IMR-90 (cell line): Measurements from ENCODE around the gene RAB25. TPM values are rescaled to one million over a fixed set of nuclear protein-coding genes. Genes with fewer than 3 reads are reported as not detected.

Source experiments
- ATAC-seq: fragments of 200-7000 bp; cut with Tn5 transposase; 2 replicates; pipeline ENCODE4 v1.9.1; 2020; ENCODE audit warnings: low read depth, mild to moderate bottlenecking, moderate library complexity
- BruUV-seq: library from RNA; stranded (reverse); fragments of 400-500 nt; replicated peaks from 2 replicates; lab custom pipeline; 2021; lab: Mats Ljungman, UMichigan
- CTCF ChIA-PET: fragments of 300-600 bp; formaldehyde crosslinking; extraction: SDS; loops from one replicate; lab custom pipeline; 2021; ENCODE audit warnings: antibody characterized with exemption; lab: Yijun Ruan, JAX
- POLR2A ChIA-PET: fragments of 300-600 bp; sonication (Branson Sonifier 250); formaldehyde crosslinking; loops from one replicate; lab custom pipeline; 2022; ENCODE audit warnings: antibody characterized with exemption; ENCODE audit not compliant: unreplicated experiment; lab: Charles Lee
- DNase-seq: peaks from one replicate; pipeline ENCODE4 v3.0.0; 2013
- H2AFZ ChIP-seq: replicated peaks from 2 replicates; pipeline ENCODE3; 2013; ENCODE audit warnings: low read length, mild to moderate bottlenecking; ENCODE audit not compliant: poor library complexity
- H2AK5ac ChIP-seq: 2 replicates; pipeline ENCODE4 v1.6.1; 2013; ENCODE audit warnings: low read depth, low read length, inconsistent platforms
- H2AK9ac ChIP-seq: replicated peaks from 2 replicates; pipeline ENCODE3; 2013; ENCODE audit warnings: mild to moderate bottlenecking, low read depth, low read length, moderate library complexity; ENCODE audit not compliant: poor library complexity
- H2BK120ac ChIP-seq: 2 replicates; pipeline ENCODE4 v1.6.1; 2013; ENCODE audit warnings: low read depth, low read length, inconsistent platforms
- H2BK15ac ChIP-seq: 3 replicates; pipeline ENCODE4 v1.6.1; 2013; ENCODE audit warnings: low read depth, low read length, inconsistent platforms
- H2BK20ac ChIP-seq: 2 replicates; pipeline ENCODE4 v1.6.1; 2013; ENCODE audit warnings: low read depth, mild to moderate bottlenecking, inconsistent platforms, low read length, moderate library complexity
- H2BK5ac ChIP-seq: 2 replicates; pipeline ENCODE4 v1.6.1; 2013; ENCODE audit warnings: mild to moderate bottlenecking, low read depth, low read length, inconsistent platforms; ENCODE audit not compliant: poor library complexity, severe bottlenecking
- H3K14ac ChIP-seq: replicated peaks from 2 replicates; pipeline ENCODE4 v1.6.1; 2013; ENCODE audit warnings: low read depth, low read length, inconsistent platforms
- H3K18ac ChIP-seq: 2 replicates; pipeline ENCODE4 v1.6.1; 2013; ENCODE audit warnings: low read depth, low read length, control low read depth
- H3K23ac ChIP-seq: 2 replicates; pipeline ENCODE4 v1.6.1; 2013; ENCODE audit warnings: low read depth, low read length, inconsistent platforms
- H3K27ac ChIP-seq: 2 replicates; pipeline ENCODE4 v1.5.1; 2013; ENCODE audit warnings: mild to moderate bottlenecking, control low read depth, low read length; ENCODE audit not compliant: insufficient read depth
- H3K27me3 ChIP-seq: 2 replicates; pipeline ENCODE4 v1.6.1; 2013; ENCODE audit warnings: low read length; ENCODE audit not compliant: control insufficient read depth, insufficient read depth
- H3K36me3 ChIP-seq: 2 replicates; pipeline ENCODE4 v1.6.1; 2013; ENCODE audit warnings: low read length, mixed read lengths; ENCODE audit not compliant: control insufficient read depth, insufficient read depth
- H3K4ac ChIP-seq: 2 replicates; pipeline ENCODE4 v1.6.1; 2013; ENCODE audit warnings: low read depth, low read length, inconsistent platforms
- H3K4me1 ChIP-seq: 2 replicates; pipeline ENCODE4 v1.6.1; 2013; ENCODE audit warnings: low read length, mixed read lengths; ENCODE audit not compliant: control insufficient read depth, insufficient read depth
- H3K4me2 ChIP-seq: 2 replicates; pipeline ENCODE4 v1.6.1; 2013; ENCODE audit warnings: low read depth, mild to moderate bottlenecking, control low read depth, low read length, moderate library complexity
- H3K4me3 ChIP-seq: 2 replicates; pipeline ENCODE4 v1.5.1; 2013; ENCODE audit warnings: low read depth, mild to moderate bottlenecking, control low read depth, low read length, moderate library complexity; ENCODE audit not compliant: insufficient read depth
- H3K56ac ChIP-seq: 2 replicates; pipeline ENCODE4 v1.6.1; 2013; ENCODE audit warnings: low read length, inconsistent platforms; ENCODE audit not compliant: insufficient read depth; ENCODE audit errors: extremely low read depth
- H3K79me1 ChIP-seq, 2 experiments: 2 replicates each; pipeline ENCODE4 v1.6.1; 2013; ENCODE audit warnings: low read length in 2 of 2, inconsistent platforms in 1 of 2, low read depth in 1 of 2
- H3K9ac ChIP-seq: 2 replicates; pipeline ENCODE4 v1.6.1; 2013; ENCODE audit warnings: low read depth, low read length, control low read depth
- H3K9me1 ChIP-seq: 2 replicates; pipeline ENCODE4 v1.6.1; 2013; ENCODE audit warnings: low read length, inconsistent platforms; ENCODE audit not compliant: insufficient read depth
- H3K9me3 ChIP-seq: 2 replicates; pipeline ENCODE4 v1.6.1; 2013; ENCODE audit warnings: low read length; ENCODE audit not compliant: control insufficient read depth, insufficient read depth
- H4K20me1 ChIP-seq: 2 replicates; pipeline ENCODE4 v1.6.1; 2013; ENCODE audit warnings: low read length, inconsistent platforms; ENCODE audit not compliant: insufficient read depth
- H4K5ac ChIP-seq: 2 replicates; pipeline ENCODE4 v1.6.1; 2013; ENCODE audit warnings: mild to moderate bottlenecking, low read depth, low read length, control low read depth
- H4K8ac ChIP-seq, 2 experiments: 2 replicates each; pipeline ENCODE4 v1.6.1; 2013; ENCODE audit warnings: low read depth in 2 of 2, low read length in 2 of 2, control low read depth in 1 of 2, inconsistent platforms in 1 of 2
- H4K91ac ChIP-seq: 2 replicates; pipeline ENCODE4 v1.6.1; 2013; ENCODE audit warnings: low read depth, low read length, inconsistent platforms; ENCODE audit not compliant: insufficient read depth
- BHLHE40 ChIP-seq: fragments of 150-350 bp; IDR thresholded peaks from 2 replicates; pipeline ENCODE4 v1.6.1; 2016; ENCODE audit warnings: mild to moderate bottlenecking, low read depth, low read length
- CEBPB ChIP-seq: IDR thresholded peaks from 2 replicates; pipeline ENCODE4 v1.6.1; 2012; ENCODE audit warnings: low read depth, low read length, improper control_type of control experiment
- CHD1 ChIP-seq: IDR thresholded peaks from 2 replicates; pipeline ENCODE4 v1.6.1; 2012; ENCODE audit warnings: low read depth, low read length, improper control_type of control experiment
- CTCF ChIP-seq: conservative IDR thresholded peaks from 2 replicates; pipeline ENCODE4 v1.5.1; 2012; ENCODE audit warnings: mild to moderate bottlenecking, low read depth, low read length, improper control_type of control experiment
- ELK1 ChIP-seq: fragments of 150-350 bp; IDR thresholded peaks from 2 replicates; pipeline ENCODE4 v1.6.1; 2016; ENCODE audit warnings: low read depth, mild to moderate bottlenecking, low read length, moderate library complexity, borderline replicate concordance
- FOS ChIP-seq: fragments of 150-350 bp; IDR thresholded peaks from 2 replicates; pipeline ENCODE4 v1.6.1; 2016; ENCODE audit warnings: low read depth, low read length
- MAFK ChIP-seq: IDR thresholded peaks from 2 replicates; pipeline ENCODE4 v1.6.1; 2012; ENCODE audit warnings: low read depth, low read length, improper control_type of control experiment
- MAZ ChIP-seq: IDR thresholded peaks from 2 replicates; pipeline ENCODE4 v1.6.1; 2012; ENCODE audit warnings: low read depth, mild to moderate bottlenecking, low read length, improper control_type of control experiment, moderate library complexity, borderline replicate concordance
- MXI1 ChIP-seq: IDR thresholded peaks from 2 replicates; pipeline ENCODE4 v1.6.1; 2012; ENCODE audit warnings: low read depth, mild to moderate bottlenecking, low read length, moderate library complexity, borderline replicate concordance
- NFE2L2 ChIP-seq: fragments of 150-350 bp; IDR thresholded peaks from 2 replicates; pipeline ENCODE4 v1.6.1; 2016; ENCODE audit warnings: low read depth, mild to moderate bottlenecking, low read length
- POLR2A ChIP-seq: IDR thresholded peaks from 2 replicates; pipeline ENCODE4 v1.6.1; 2012; ENCODE audit warnings: mild to moderate bottlenecking, low read depth, low read length
- RAD21 ChIP-seq: IDR thresholded peaks from 2 replicates; pipeline ENCODE4 v1.6.1; 2012; ENCODE audit warnings: low read length, improper control_type of control experiment
- RCOR1 ChIP-seq: IDR thresholded peaks from 2 replicates; pipeline ENCODE4 v1.6.1; 2012; ENCODE audit warnings: mild to moderate bottlenecking, low read length, improper control_type of control experiment; ENCODE audit not compliant: insufficient replicate concordance
- RFX5 ChIP-seq: IDR thresholded peaks from 2 replicates; pipeline ENCODE4 v1.8.0; 2012; ENCODE audit warnings: low read depth, mild to moderate bottlenecking, low read length, moderate library complexity
- SMC3 ChIP-seq: fragments of 150-350 bp; IDR thresholded peaks from 2 replicates; pipeline ENCODE4 v1.6.1; 2016; ENCODE audit warnings: low read depth, mild to moderate bottlenecking, antibody characterized with exemption, low read length, moderate library complexity
- WGBS, 2 experiments: methylation state at CpG; one replicate each; pipeline versions ENCODE4 v1.1.5 to v1.1.7; 2013; ENCODE audit warnings: missing lambda C conversion rate in 2 of 2; ENCODE audit not compliant: insufficient read length in 1 of 2; ENCODE audit errors: extremely low coverage in 2 of 2; 5-methylcytosine and 5-hydroxymethylcytosine counted together
- dilution Hi-C: fragments of 300-500 bp; cut with HindIII; formaldehyde crosslinking; loops from one replicate; pipeline ENCODE4 v1.14.3; 2018; ENCODE audit warnings: low sequenced_read_pairs; ENCODE audit not compliant: unreplicated experiment
- in situ Hi-C: fragments of 300-500 bp; cut with MboI; formaldehyde crosslinking; loops from 3 replicates; pipeline ENCODE4 v1.14.3; 2019; ENCODE audit warnings: low sequenced_read_pairs, inconsistent platforms, mixed read lengths
- intact Hi-C: fragments of 100-400 bp; cut with micrococcal nuclease; formaldehyde crosslinking; loops from 2 replicates; pipeline ENCODE4 v1.10.0; 2022
- polyA plus RNA-seq, 3 experiments: library from polyadenylated mRNA; depleted of rRNA; stranded (reverse); fragments of >200 nt; gene quantifications; 2 replicates each; pipeline ENCODE4 v1.2.3, GENCODE V29; 2012; ENCODE audit warnings: low replicate concordance in 1 of 3
- total RNA-seq: library from RNA; depleted of rRNA; stranded (reverse); fragments of >200 nt; gene quantifications from 2 replicates; pipeline ENCODE4 v1.2.3, GENCODE V29; 2012
- TF ChIP-seq, protein P1 (sequence below): fragments of 150-350 bp; IDR thresholded peaks from 2 replicates; pipeline ENCODE4 v1.6.1; 2017; ENCODE audit warnings: mild to moderate bottlenecking, antibody characterized with exemption, low read length, low read depth

RAB25 gene
- total and polyA plus RNA-seq, 2 of the 4 experiments (the other 2 are of a cell fraction) = not detected

DNA sequence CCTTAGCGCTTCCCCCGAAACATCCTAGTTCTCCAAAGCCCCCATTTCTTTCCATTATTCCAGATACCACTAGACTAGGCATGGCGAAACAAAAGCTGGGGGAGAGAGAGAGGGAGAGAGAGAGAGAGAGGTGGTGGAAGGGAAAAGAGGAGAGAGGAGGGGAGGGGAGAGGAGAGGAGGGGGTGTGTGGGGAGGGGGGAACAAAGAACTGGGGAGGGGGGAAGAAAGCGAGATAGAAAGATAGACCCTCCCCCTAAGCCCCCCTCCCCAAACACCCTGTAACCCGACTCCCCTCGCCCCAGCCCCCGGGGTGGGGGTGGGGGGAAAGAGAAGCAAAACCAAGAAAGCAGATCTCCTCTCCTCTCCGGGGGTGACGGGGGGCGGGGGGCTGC is 21.0 kb downstream of the RAB25 start:
- Histone ChIP-seq H2BK15ac (no peak overlapping the region; the same call in 2 of the 3 replicates), H3K36me3 (peaks cover 9% of the 10 kb centered on the region), H3K4me1 (peaks cover 20% of the 10 kb centered on the region), H3K14ac (peak overlapping the region; percentile 71; the same call in 1 of the 2 replicates), H2AK9ac (peak overlapping the region; percentile 97), H4K8ac (peak overlapping the region; percentile 74 to 77; a peak in 3 of 4 replicates), H3K4me3 (peak overlapping the region; percentile 71), H4K20me1 (peaks cover 21% of the 10 kb centered on the region), H3K9ac (peak overlapping the region; percentile 80), H2BK20ac (no peak overlapping the region), H3K9me1 (peaks cover 10% of the 10 kb centered on the region), H2AFZ (peak overlapping the region; percentile 97), H3K23ac (peak overlapping the region; percentile 87; the same call in 1 of the 2 replicates), H3K4ac (peak overlapping the region; percentile 85), H2BK5ac (peak overlapping the region; percentile 38), H2AK5ac (peak overlapping the region; percentile 71; the same call in 1 of the 2 replicates), H3K27me3 (no peaks in the 10 kb centered on the region), H2BK120ac (no peak overlapping the region), H4K91ac (peak overlapping the region; percentile 78), H3K18ac (peak overlapping the region; percentile 29; the same call in 1 of the 2 replicates), H3K79me1 (peaks cover 27 to 89% of the 10 kb centered on the region in 2 experiments), H3K56ac (peak overlapping the region; percentile 82; the same call in 1 of the 2 replicates), H3K27ac (peak overlapping the region; percentile 78), H4K5ac (peak overlapping the region; percentile 78), H3K9me3 (no peaks in the 10 kb centered on the region), H3K4me2 (peak overlapping the region; percentile 83)
- DNase-seq (no peak), ATAC-seq (peak; percentile 0)
- no CpG with 5 or more reads among the region's 10 CpGs for WGBS, 2 experiments
- dilution Hi-C loops (no loop called here), intact Hi-C loops (loop anchor here (1.0 kb wide), 1 partner anchor 28 kb away; the partner anchor contains the start of gene LAMTOR2), in situ Hi-C loops (no loop called here)
- BruUV-seq = no TSS peak
- TF ChIP-seq RAD21 (no peak), NFE2L2 (no peak), MAZ (no peak), FOS (no peak), ELK1 (no peak), CEBPB (no peak), CHD1 (no peak), POLR2A (no peak), RFX5 (no peak), BHLHE40 (no peak), SMC3 (no peak), MAFK (no peak), RCOR1 (no peak), CTCF (no peak), MXI1 (no peak)
- TF ChIP-seq, protein P1, sequence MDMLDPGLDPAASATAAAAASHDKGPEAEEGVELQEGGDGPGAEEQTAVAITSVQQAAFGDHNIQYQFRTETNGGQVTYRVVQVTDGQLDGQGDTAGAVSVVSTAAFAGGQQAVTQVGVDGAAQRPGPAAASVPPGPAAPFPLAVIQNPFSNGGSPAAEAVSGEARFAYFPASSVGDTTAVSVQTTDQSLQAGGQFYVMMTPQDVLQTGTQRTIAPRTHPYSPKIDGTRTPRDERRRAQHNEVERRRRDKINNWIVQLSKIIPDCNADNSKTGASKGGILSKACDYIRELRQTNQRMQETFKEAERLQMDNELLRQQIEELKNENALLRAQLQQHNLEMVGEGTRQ = no peak
- CTCF ChIA-PET = interaction anchor here (1.5 kb wide), 1 partner anchor 143 kb away, joined by 7 read pairs; no protein-coding TSS in a partner anchor
- POLR2A ChIA-PET = no interaction called here
